ENCODE measurements around the gene RGS2.

RGS2 gene

GRCh38 chr1:192808518-192809306, at the start of gene RGS2:
RGS2 (plus strand) TSS chr1:192809039; CDS start chr1:192809072, 33 bp downstream.
- peak; percentile 93 for DNase-seq

GRCh38 chr1:192759104-192759503, 49.7 kb upstream of the RGS2 start:
- DNase-seq, result no peak

GRCh38 chr1:192762265-192762664, 46.6 kb upstream of the RGS2 start:
- DNase-seq, result no peak

GRCh38 chr1:192763243-192763642, 45.6 kb upstream of the RGS2 start:
- DNase-seq, result no peak

- DNase-seq, result no peak
Observed at GRCh38 chr1:192763756-192764155, 45.1 kb upstream of the RGS2 start.

- no peak for DNase-seq
Observed at GRCh38 chr1:192764675-192765074, 44.2 kb upstream of the RGS2 start.

- no peak for DNase-seq
Observed at GRCh38 chr1:192766009-192766625, 42.7 kb upstream of the RGS2 start.

- no peak for DNase-seq
Observed at GRCh38 chr1:192766876-192767275, 42.0 kb upstream of the RGS2 start.

GRCh38 chr1:192767798-192768197, 41.0 kb upstream of the RGS2 start:
- DNase-seq, result no peak

- DNase-seq, result no peak
Observed at GRCh38 chr1:192768463-192768862, 40.4 kb upstream of the RGS2 start.

- DNase-seq, result no peak
Observed at GRCh38 chr1:192771341-192771740, 37.5 kb upstream of the RGS2 start.

GRCh38 chr1:192775631-192776030, 33.2 kb upstream of the RGS2 start:
- DNase-seq, result no peak

- no peak for DNase-seq
Observed at GRCh38 chr1:192776206-192776605, 32.6 kb upstream of the RGS2 start.

- no peak for DNase-seq
Observed at GRCh38 chr1:192776998-192777397, 31.8 kb upstream of the RGS2 start.

GRCh38 chr1:192783791-192784190, 25.0 kb upstream of the RGS2 start:
- no peak for DNase-seq

- DNase-seq, result no peak
Observed at GRCh38 chr1:192784397-192784796, 24.4 kb upstream of the RGS2 start.

- DNase-seq, result no peak
Observed at GRCh38 chr1:192786576-192786975, 22.3 kb upstream of the RGS2 start.

- no peak for DNase-seq
Observed at GRCh38 chr1:192787914-192788585, 20.8 kb upstream of the RGS2 start.

- no peak for DNase-seq
Observed at GRCh38 chr1:192789871-192790270, 19.0 kb upstream of the RGS2 start.

GRCh38 chr1:192792628-192793027, 16.2 kb upstream of the RGS2 start:
- DNase-seq, result no peak

GRCh38 chr1:192793983-192794767, 14.7 kb upstream of the RGS2 start:
- no peak for DNase-seq

- DNase-seq, result no peak
Observed at GRCh38 chr1:192794768-192795035, 14.1 kb upstream of the RGS2 start.

- DNase-seq, result no peak
Observed at GRCh38 chr1:192795916-192796618, 12.8 kb upstream of the RGS2 start.

Data from CD4-positive, alpha-beta T cell treated with Interleukin-17A for 1 hour (primary cell).